ENCODE data around the gene LCN9.
"Not testable (repeated sequence)": the region's sequence is repeated elsewhere in the genome, so short reads cannot be mapped to it uniquely, and the experiment has no call there.

Gene LCN9

GRCh38 chr9:135665795-135666189 is 2.7 kb downstream of the LCN9 start:
- H3K4me1 ChIP-seq: no peaks in the 10 kb centered on the region
- intact Hi-C loops (cut with DNase I; ENCODE audit: low total_unique reads): no loop called here
- H3K9me3 ChIP-seq: no peaks in the 10 kb centered on the region
- no peak for TF ChIP-seq CTCF (IDR thresholded peaks at IDR 0.05)
- H3K27ac ChIP-seq: no peak overlapping the region
- H3K36me3 ChIP-seq: no peaks in the 10 kb centered on the region
- DNase-seq: peak in 1 of 2 donors; percentile 56
- H3K27me3 ChIP-seq: peaks cover 0 to 79% of the 10 kb centered on the region in 2 donors
- H3K4me3 ChIP-seq: no peak overlapping the region

- peaks cover 0 to 83% of the 10 kb centered on the region in 2 donors for H3K27me3 ChIP-seq
- peak in 1 of 2 donors; percentile 48 for DNase-seq
- intact Hi-C loops (cut with DNase I; ENCODE audit: low total_unique reads): no loop called here
- H3K4me1 ChIP-seq: no peaks in the 10 kb centered on the region
- H3K36me3 ChIP-seq: no peaks in the 10 kb centered on the region
- H3K4me3 ChIP-seq: no peak overlapping the region
- TF ChIP-seq CTCF (IDR thresholded peaks at IDR 0.05): no peak
- H3K9me3 ChIP-seq: no peaks in the 10 kb centered on the region
- no peak overlapping the region for H3K27ac ChIP-seq
These were observed 3.7 kb downstream of the LCN9 start for GRCh38 chr9:135666534-135667462.

- H3K27me3 ChIP-seq: peaks cover 0 to 87% of the 10 kb centered on the region in 2 donors
- H3K27ac ChIP-seq: no peak overlapping the region
- DNase-seq: peak in 1 of 2 donors; percentile 38
- H3K4me3 ChIP-seq: no peak overlapping the region
- H3K36me3 ChIP-seq: no peaks in the 10 kb centered on the region
- intact Hi-C loops (cut with DNase I; ENCODE audit: low total_unique reads): no loop called here
- no peak for TF ChIP-seq CTCF (IDR thresholded peaks at IDR 0.05)
- H3K9me3 ChIP-seq: no peaks in the 10 kb centered on the region
- H3K4me1 ChIP-seq: no peaks in the 10 kb centered on the region
These were observed 4.4 kb downstream of the LCN9 start for GRCh38 chr9:135667463-135668001.

GRCh38 chr9:135669018-135669417 is 5.9 kb downstream of the LCN9 start:
- H3K4me3 ChIP-seq; H3K9me3 ChIP-seq; H3K36me3 ChIP-seq; intact Hi-C loops (cut with DNase I; ENCODE audit: low total_unique reads); H3K27ac ChIP-seq; DNase-seq; H3K4me1 ChIP-seq: not testable (repeated sequence)
- H3K27me3 ChIP-seq: peaks cover 0 to 76% of the 10 kb centered on the region in 2 donors

- intact Hi-C loops (cut with DNase I; ENCODE audit: low total_unique reads): no loop called here
- Histone ChIP-seq H3K36me3 (no peaks in the 10 kb centered on the region), H3K27me3 (peaks cover 0 to 69% of the 10 kb centered on the region in 2 donors), H3K4me1 (no peaks in the 10 kb centered on the region), H3K9me3 (no peaks in the 10 kb centered on the region), H3K4me3 (no peak overlapping the region), H3K27ac (no peak overlapping the region)
- no peak for DNase-seq
- TF ChIP-seq CTCF (IDR thresholded peaks at IDR 0.05): no peak
These were observed 6.6 kb downstream of the LCN9 start for GRCh38 chr9:135669616-135670285.

Data from tibial artery (tissue), 4 donors.